HAP-1 (cell line): ENCODE data around the gene RNMT.

Experiments
- DNase-seq, 2 experiments: peaks; one replicate each; pipeline ENCODE4 v3.0.0-alpha.2; 2016 to 2020; ENCODE audit warnings: low spot score in 2 of 2
- H3K27me3 ChIP-seq: fragments of 250-450 bp; sonication (Bioruptor Pico); 2 replicates; pipeline ENCODE4 v1.5.1; 2020; ENCODE audit warnings: low read depth, mild to moderate bottlenecking, moderate library complexity
- H3K36me3 ChIP-seq: fragments of 250-450 bp; sonication (Bioruptor Pico); replicated peaks from 2 replicates; pipeline ENCODE4 v1.5.1; 2020; ENCODE audit warnings: mild to moderate bottlenecking
- H3K4me1 ChIP-seq: fragments of 250-450 bp; sonication (Bioruptor Pico); 2 replicates; pipeline ENCODE4 v1.5.1; 2020; ENCODE audit warnings: mild to moderate bottlenecking
- H3K4me3 ChIP-seq: fragments of 250-450 bp; sonication (Bioruptor Pico); 2 replicates; pipeline ENCODE4 v1.5.1; 2020; ENCODE audit warnings: mild to moderate bottlenecking, moderate library complexity
- H3K9me3 ChIP-seq: fragments of 250-450 bp; sonication (Bioruptor Pico); 2 replicates; pipeline ENCODE4 v1.5.1; 2020; ENCODE audit warnings: mild to moderate bottlenecking, moderate library complexity
- in situ Hi-C: fragments of 300-500 bp; cut with MboI; formaldehyde crosslinking; loops from 3 replicates; pipeline ENCODE4 v1.14.3; 2020; ENCODE audit warnings: low sequenced_read_pairs, inconsistent platforms, mixed read lengths

Gene RNMT

DNA sequence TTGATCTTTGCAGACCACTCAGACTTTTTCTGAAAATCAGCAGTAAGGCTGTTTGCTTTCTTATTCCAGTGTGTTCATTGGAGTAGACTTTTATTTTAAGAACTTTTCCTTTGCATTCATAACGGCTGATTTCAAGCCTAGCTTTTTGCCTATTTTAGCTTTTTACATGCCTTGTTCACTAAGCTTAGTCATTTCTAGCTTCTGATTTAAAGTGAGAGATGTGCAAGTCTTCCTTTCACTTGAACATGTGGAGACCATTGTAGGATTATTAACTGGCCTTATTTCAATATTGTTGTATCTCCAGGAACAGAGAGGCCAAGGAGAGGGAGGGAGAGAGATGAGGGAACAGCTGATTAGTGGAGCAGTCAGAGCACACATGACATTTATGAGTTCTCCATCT, 32.1 kb downstream of the RNMT start:
- Histone ChIP-seq H3K36me3 (peaks cover 28% of the 10 kb centered on the region), H3K27me3 (no peaks in the 10 kb centered on the region), H3K4me1 (no peaks in the 10 kb centered on the region), H3K9me3 (no peaks in the 10 kb centered on the region), H3K4me3 (no peak overlapping the region)
- DNase-seq, result no peak
- in situ Hi-C loops, result no loop called here

DNA sequence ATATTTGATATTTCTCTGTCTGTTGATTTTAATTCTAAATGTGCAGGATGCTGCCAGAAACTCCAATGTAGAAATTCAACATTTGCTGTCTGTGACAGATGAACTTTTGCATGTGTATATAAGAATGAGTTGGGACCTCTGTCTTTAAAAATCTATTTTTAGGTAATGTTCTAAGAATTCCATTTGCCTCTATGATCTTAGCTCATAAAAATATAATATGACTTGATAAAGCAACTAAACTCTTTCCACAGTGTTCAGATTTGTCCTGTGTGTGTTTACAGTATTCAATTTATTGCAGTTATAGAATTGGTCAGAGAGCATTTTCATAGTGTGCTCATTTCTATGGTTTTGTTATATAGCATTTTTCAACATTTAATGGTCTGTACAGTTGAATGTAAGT, 33.6 kb downstream of the RNMT start:
- Histone ChIP-seq H3K4me1 (no peaks in the 10 kb centered on the region), H3K36me3 (peaks cover 17% of the 10 kb centered on the region), H3K4me3 (no peak overlapping the region), H3K9me3 (no peaks in the 10 kb centered on the region), H3K27me3 (no peaks in the 10 kb centered on the region)
- no peak for DNase-seq
- in situ Hi-C loops, result no loop called here

- peaks cover under 1% of the 10 kb centered on the region; the same call in 1 of the 2 replicates for H3K36me3 ChIP-seq
- in situ Hi-C loops, result no loop called here
Observed at GRCh38 chr18:13762690-13763439, 36.4 kb downstream of the RNMT start.

GRCh38 chr18:13775058-13775457, 48.6 kb downstream of the RNMT start:
- in situ Hi-C loops, result no loop called here
- Histone ChIP-seq H3K4me1 (no peaks in the 10 kb centered on the region), H3K27me3 (no peaks in the 10 kb centered on the region), H3K4me3 (no peak overlapping the region), H3K36me3 (no peaks in the 10 kb centered on the region), H3K9me3 (no peaks in the 10 kb centered on the region)
- no peak for DNase-seq

More at GRCh38 chr18:13762690-13763439, 36.4 kb downstream of the RNMT start:
- H3K9me3 ChIP-seq, result no peaks in the 10 kb centered on the region
- H3K4me3 ChIP-seq, result no peak overlapping the region
- no peaks in the 10 kb centered on the region for H3K4me1 ChIP-seq
- no peak for DNase-seq
- no peaks in the 10 kb centered on the region for H3K27me3 ChIP-seq

- in situ Hi-C loops, result no loop called here
- no peaks in the 10 kb centered on the region for H3K36me3 ChIP-seq
- no peak overlapping the region for H3K4me3 ChIP-seq
- H3K27me3 ChIP-seq, result no peaks in the 10 kb centered on the region
- H3K4me1 ChIP-seq, result no peaks in the 10 kb centered on the region
- no peaks in the 10 kb centered on the region for H3K9me3 ChIP-seq
- DNase-seq, result no peak
Observed at GRCh38 chr18:13791181-13791580, 64.7 kb downstream of the RNMT start.

DNA sequence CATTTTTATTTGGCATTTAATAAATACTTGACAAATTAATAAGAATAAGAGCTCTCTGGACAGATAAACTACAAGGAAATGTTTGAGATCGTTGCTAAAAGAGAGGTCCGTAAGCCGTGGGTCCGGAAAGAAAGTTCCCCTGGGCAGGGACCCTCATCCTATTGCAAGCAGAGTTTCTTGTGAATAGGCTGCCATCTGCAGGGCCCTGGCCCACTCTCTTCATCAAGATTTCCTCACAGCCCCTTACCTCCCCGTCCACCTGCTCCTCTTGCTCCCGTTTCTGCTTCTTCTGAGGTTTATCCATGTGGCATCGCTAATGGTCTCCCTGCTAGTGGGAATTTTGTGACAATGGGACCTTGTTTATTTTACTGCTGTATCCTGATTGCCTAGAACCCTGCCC, 67.3 kb downstream of the RNMT start:
- in situ Hi-C loops, result no loop called here

GRCh38 chr18:13796515-13796914, 70.0 kb downstream of the RNMT start:
- DNase-seq, result no peak
- no peaks in the 10 kb centered on the region for H3K4me1 ChIP-seq
- in situ Hi-C loops, result no loop called here
- no peaks in the 10 kb centered on the region for H3K27me3 ChIP-seq
- no peaks in the 10 kb centered on the region for H3K9me3 ChIP-seq
- H3K4me3 ChIP-seq, result no peak overlapping the region
- H3K36me3 ChIP-seq, result no peaks in the 10 kb centered on the region

More for the DNA sequence above, 67.3 kb downstream of the RNMT start:
- Histone ChIP-seq H3K27me3 (no peaks in the 10 kb centered on the region), H3K9me3 (no peaks in the 10 kb centered on the region), H3K4me3 (no peak overlapping the region), H3K4me1 (no peaks in the 10 kb centered on the region), H3K36me3 (no peaks in the 10 kb centered on the region)
- no peak for DNase-seq

DNA sequence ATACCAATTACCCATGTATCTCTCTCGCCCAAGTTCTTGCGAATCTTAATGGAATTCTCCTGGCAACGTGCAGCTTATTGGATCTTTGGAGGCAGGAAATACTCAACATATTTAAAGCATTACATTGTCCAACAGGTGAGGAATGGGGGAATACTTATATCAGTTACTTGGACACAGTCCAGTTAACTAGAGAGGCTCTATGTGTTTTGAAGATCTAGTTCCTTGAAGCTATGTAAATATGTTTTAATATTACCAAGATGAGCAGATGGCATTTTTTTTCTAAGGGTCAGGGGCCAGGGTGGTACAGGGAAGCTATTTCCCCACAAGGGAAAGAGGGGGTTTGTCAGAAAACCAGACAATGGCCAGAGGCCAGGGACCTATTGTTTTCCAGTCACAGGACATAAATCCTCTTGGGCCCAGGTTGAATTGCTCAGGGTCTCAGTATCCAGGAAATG, 70.7 kb downstream of the RNMT start:
- H3K9me3 ChIP-seq, result no peaks in the 10 kb centered on the region
- H3K36me3 ChIP-seq, result no peaks in the 10 kb centered on the region
- DNase-seq, result no peak
- no peaks in the 10 kb centered on the region for H3K27me3 ChIP-seq
- H3K4me1 ChIP-seq, result no peaks in the 10 kb centered on the region
- in situ Hi-C loops, result no loop called here
- H3K4me3 ChIP-seq, result no peak overlapping the region

DNA sequence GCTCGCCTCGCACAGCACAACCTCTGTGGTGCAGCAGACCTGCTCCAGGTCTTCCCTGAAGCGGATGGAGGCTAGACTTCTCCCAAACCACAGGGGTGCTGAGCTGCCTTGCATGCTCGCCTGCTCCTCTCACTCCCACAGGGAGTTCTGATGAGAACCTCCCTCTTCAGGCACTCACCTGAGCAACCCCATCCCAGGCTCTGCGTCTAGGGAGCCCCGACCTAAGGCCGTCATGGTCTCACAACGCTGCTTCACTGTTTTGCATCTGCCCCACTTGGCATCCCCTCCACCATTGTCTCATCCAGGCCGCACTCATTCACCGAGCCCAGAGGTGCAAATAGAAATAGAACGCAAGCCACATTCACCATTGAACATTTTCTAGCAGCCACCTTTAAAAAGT, 72.9 kb downstream of the RNMT start:
- no peak overlapping the region for H3K4me3 ChIP-seq
- H3K4me1 ChIP-seq, result no peaks in the 10 kb centered on the region
- no peak for DNase-seq
- in situ Hi-C loops, result no loop called here
- H3K36me3 ChIP-seq, result no peaks in the 10 kb centered on the region
- H3K9me3 ChIP-seq, result no peaks in the 10 kb centered on the region
- H3K27me3 ChIP-seq, result no peaks in the 10 kb centered on the region

DNA sequence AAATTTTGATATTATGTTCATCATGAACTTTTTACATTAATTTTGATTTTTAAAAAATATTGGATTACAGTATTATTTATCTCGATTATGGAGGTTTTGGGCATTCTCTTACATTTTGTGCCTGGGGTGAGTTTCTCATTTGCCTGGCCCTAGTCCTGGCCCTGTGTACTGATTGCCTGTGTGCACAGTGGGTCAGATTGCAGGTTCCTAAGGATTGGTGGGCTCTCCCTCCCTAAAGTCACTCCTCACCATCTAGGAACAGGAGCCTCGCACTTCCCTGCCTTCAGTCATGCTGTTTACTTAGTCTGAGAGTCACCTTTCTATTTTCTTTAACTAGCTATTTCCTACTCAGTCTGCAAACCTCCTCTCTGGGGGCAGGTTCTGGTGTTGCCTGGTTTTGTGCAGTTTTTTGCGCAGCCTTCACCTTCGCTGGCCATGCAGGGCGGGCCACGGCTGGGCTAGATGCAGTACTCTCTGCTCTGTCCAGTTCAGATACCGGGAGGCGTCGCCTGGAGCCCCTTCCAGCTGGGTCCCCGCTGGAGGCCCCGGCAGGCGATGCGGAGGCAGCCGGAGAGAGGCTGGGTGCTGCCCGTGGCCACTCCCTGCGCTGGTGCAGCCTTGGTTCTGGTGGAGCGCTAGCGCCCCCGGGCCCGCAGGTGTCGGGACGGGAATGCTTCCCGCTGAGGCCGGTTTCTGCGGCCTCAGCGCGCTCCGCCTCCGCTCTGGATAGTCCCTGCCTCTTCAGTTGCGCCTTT, 74.2 kb downstream of the RNMT start:
- no peaks in the 10 kb centered on the region for H3K9me3 ChIP-seq
- H3K4me1 ChIP-seq, result no peaks in the 10 kb centered on the region
- in situ Hi-C loops, result no loop called here
- no peaks in the 10 kb centered on the region for H3K27me3 ChIP-seq
- DNase-seq, result peak; percentile 49 to 85
- no peak overlapping the region; the same call in 1 of the 2 replicates for H3K4me3 ChIP-seq
- H3K36me3 ChIP-seq, result no peaks in the 10 kb centered on the region

GRCh38 chr18:13801260-13801601, 74.8 kb downstream of the RNMT start:
- no peaks in the 10 kb centered on the region for H3K4me1 ChIP-seq
- no peaks in the 10 kb centered on the region for H3K9me3 ChIP-seq
- no peaks in the 10 kb centered on the region for H3K27me3 ChIP-seq
- DNase-seq, result no peak
- no peak overlapping the region for H3K4me3 ChIP-seq
- in situ Hi-C loops, result no loop called here
- no peaks in the 10 kb centered on the region for H3K36me3 ChIP-seq

DNA sequence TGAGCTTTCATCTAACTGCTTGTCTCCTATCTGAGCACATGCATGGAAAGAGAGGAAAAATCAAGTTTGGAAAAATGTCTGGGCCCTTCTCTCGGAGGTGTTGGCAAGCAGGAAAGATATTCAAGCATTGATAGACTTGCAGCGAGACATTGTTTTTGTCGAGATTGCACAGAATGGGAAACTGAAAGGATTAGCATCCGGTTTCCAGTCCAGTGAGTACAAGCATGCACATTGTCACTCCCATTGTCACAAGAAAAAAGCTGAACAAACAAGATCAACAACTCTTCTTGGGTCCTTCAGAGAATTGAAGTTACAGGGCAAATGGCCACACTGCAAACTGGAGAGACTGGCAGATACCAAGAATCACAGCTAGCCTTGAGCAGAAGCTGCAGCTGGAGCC, 77.8 kb downstream of the RNMT start:
- no peaks in the 10 kb centered on the region for H3K4me1 ChIP-seq
- no peaks in the 10 kb centered on the region for H3K9me3 ChIP-seq
- H3K36me3 ChIP-seq, result no peaks in the 10 kb centered on the region
- no peaks in the 10 kb centered on the region for H3K27me3 ChIP-seq
- no peak overlapping the region for H3K4me3 ChIP-seq
- DNase-seq, result no peak
- in situ Hi-C loops, result no loop called here

DNA sequence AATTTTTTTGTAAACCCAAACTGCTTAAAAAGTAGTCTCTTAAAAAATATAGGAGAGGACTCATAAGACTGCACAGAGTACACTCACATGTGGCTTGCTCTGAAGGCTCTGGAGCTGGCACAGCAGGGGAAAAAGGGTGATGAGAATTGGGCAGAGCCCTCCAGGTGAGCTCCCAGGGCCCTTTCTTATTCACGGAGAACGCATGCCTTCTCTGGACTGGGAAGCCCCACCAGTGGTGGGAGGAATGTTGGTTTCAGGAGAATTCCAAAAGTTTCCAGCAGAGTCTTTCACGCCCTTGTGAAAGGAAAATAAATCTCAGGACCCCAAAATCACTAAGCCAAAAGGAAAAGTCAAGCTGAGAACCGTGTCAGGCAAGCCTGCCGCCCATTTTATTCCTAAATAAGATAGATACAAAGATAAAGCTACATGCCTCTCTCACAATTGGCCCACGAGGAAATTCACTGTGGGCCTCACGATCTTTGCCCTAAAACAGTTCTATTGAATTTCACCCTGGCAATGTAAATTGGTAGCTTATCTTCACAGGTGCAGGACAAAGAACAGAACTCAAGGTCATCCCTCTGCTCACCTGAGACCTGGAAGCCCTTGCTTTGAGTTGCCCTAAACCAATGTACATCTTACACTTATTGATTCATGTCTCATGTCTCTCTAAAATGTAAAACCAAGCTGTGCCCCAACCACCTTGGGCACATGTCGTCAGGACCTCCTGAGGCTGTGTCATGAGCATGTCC, 82.0 kb downstream of the RNMT start:
- in situ Hi-C loops, result no loop called here
- no peaks in the 10 kb centered on the region for H3K9me3 ChIP-seq

GRCh38 chr18:13809043-13809430, 82.6 kb downstream of the RNMT start:
- no peaks in the 10 kb centered on the region for H3K36me3 ChIP-seq
- in situ Hi-C loops, result no loop called here
- peaks cover 2% of the 10 kb centered on the region; the same call in 1 of the 2 replicates for H3K4me1 ChIP-seq
- H3K4me3 ChIP-seq, result no peak overlapping the region
- H3K27me3 ChIP-seq, result no peaks in the 10 kb centered on the region
- H3K9me3 ChIP-seq, result no peaks in the 10 kb centered on the region
- no peak for DNase-seq

More for the DNA sequence above, 82.0 kb downstream of the RNMT start:
- H3K36me3 ChIP-seq, result no peaks in the 10 kb centered on the region
- no peaks in the 10 kb centered on the region for H3K27me3 ChIP-seq
- no peak overlapping the region for H3K4me3 ChIP-seq
- no peak for DNase-seq
- H3K4me1 ChIP-seq, result peaks cover 2% of the 10 kb centered on the region; the same call in 1 of the 2 replicates
